HG02571 (cell line): Measurements from ENCODE around the gene ZNF367.

Experiments
- ATAC-seq: cut with Tn5 transposase; IDR thresholded peaks from one replicate; pipeline ENCODE4 v1.9.1; 2021; ENCODE audit warnings: mild to moderate bottlenecking, moderate library complexity; ENCODE audit not compliant: unreplicated experiment

Gene ZNF367

GRCh38 chr9:96437454-96437853 lies 19.3 kb upstream of the ZNF367 start:
- no peak for ATAC-seq

- ATAC-seq: no peak
These were observed 18.4 kb upstream of the ZNF367 start for GRCh38 chr9:96436456-96437126.

- ATAC-seq: no peak
These were observed 17.9 kb upstream of the ZNF367 start for GRCh38 chr9:96436063-96436455.

GRCh38 chr9:96435345-96435744 lies 17.2 kb upstream of the ZNF367 start:
- ATAC-seq: no peak

GRCh38 chr9:96430377-96430776 lies 12.2 kb upstream of the ZNF367 start:
- ATAC-seq: no peak

- no peak for ATAC-seq
These were observed 11.6 kb upstream of the ZNF367 start for GRCh38 chr9:96429732-96430131.

GRCh38 chr9:96425500-96426169 lies 7.5 kb upstream of the ZNF367 start:
- ATAC-seq: no peak

- no peak for ATAC-seq
These were observed 5.8 kb upstream of the ZNF367 start for GRCh38 chr9:96423985-96424336.

- ATAC-seq: no peak
These were observed 5.3 kb upstream of the ZNF367 start for GRCh38 chr9:96423322-96423984.

- ATAC-seq: no peak
These were observed 2.5 kb upstream of the ZNF367 start for GRCh38 chr9:96420468-96421219.

- no peak for ATAC-seq
These were observed 1.5 kb upstream of the ZNF367 start for GRCh38 chr9:96419691-96419969.

GRCh38 chr9:96418920-96419690 lies 935 bp upstream of the ZNF367 start:
- peak; percentile 32 for ATAC-seq

- ATAC-seq: peak; percentile 0
These were observed 498 bp downstream of the ZNF367 start for GRCh38 chr9:96417661-96418082.

GRCh38 chr9:96417051-96417586 lies 1.1 kb downstream of the ZNF367 start:
- peak; percentile 31 for ATAC-seq

GRCh38 chr9:96413302-96414221 lies 4.6 kb downstream of the ZNF367 start:
- peak; percentile 22 for ATAC-seq

GRCh38 chr9:96412174-96412913 lies 5.8 kb downstream of the ZNF367 start:
- no peak for ATAC-seq

GRCh38 chr9:96411129-96411838 lies 6.9 kb downstream of the ZNF367 start:
- ATAC-seq: no peak
